Measurements from ENCODE around the gene MYPN.
"Not testable (repeated sequence)": the region's sequence is repeated elsewhere in the genome, so short reads cannot be mapped to it uniquely, and the experiment has no call there.

DNA sequence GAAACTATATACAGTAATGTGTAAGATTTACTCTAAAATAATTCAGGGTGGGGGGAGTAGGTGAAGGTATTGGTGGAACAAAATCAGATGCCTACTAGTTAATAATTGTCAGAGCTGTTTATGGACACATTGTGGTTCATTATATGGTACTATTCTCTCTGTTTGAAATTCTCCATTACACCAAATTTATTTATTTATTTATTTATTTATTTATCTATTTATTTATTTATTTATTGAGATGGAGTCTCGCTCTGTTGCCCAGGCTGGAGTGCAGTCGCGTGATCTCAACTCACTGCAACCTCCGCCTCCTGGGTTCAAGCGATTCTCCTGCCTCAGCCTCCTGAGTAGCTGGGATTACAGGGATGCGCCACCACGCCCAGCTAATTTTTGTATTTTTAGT is 137.1 kb downstream of the MYPN start:
- TF ChIP-seq, protein P1, sequence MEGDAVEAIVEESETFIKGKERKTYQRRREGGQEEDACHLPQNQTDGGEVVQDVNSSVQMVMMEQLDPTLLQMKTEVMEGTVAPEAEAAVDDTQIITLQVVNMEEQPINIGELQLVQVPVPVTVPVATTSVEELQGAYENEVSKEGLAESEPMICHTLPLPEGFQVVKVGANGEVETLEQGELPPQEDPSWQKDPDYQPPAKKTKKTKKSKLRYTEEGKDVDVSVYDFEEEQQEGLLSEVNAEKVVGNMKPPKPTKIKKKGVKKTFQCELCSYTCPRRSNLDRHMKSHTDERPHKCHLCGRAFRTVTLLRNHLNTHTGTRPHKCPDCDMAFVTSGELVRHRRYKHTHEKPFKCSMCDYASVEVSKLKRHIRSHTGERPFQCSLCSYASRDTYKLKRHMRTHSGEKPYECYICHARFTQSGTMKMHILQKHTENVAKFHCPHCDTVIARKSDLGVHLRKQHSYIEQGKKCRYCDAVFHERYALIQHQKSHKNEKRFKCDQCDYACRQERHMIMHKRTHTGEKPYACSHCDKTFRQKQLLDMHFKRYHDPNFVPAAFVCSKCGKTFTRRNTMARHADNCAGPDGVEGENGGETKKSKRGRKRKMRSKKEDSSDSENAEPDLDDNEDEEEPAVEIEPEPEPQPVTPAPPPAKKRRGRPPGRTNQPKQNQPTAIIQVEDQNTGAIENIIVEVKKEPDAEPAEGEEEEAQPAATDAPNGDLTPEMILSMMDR (IDR thresholded peaks at IDR 0.05) = not testable (repeated sequence)
- not testable (repeated sequence) for TF ChIP-seq ZFX (IDR thresholded peaks at IDR 0.05; ENCODE audit: borderline replicate concordance)

Measured in 22Rv1 (cell line).